Measurements from ENCODE around the gene SLC44A3. TPM values are rescaled to one million over a fixed set of nuclear protein-coding genes. Genes with fewer than 3 reads are reported as not detected.

Gene SLC44A3
- polyA plus RNA-seq, 3 donors = not detected

GRCh38 chr1:94892604-94893254 lies 72.6 kb downstream of the SLC44A3 start:
- Histone ChIP-seq H3K9me3 (replicated peaks in 1 of 2; ENCODE audit: control insufficient read depth in 1 of 2, insufficient read depth in 1 of 2, low read length in 2 of 2) (no peaks in the 10 kb centered on the region), H3K9ac (ENCODE audit: insufficient read depth, low read length, poor library complexity, severe bottlenecking) (no peak overlapping the region), H3K27me3 (ENCODE audit: control insufficient read depth in 2 of 2, insufficient read depth in 2 of 2, low read length in 2 of 2) (no peaks in the 10 kb centered on the region), H3K36me3 (replicated peaks in 1 of 2; ENCODE audit: control insufficient read depth in 1 of 2, insufficient read depth in 2 of 2, low read length in 2 of 2) (no peaks in the 10 kb centered on the region), H3K4me1 (ENCODE audit: control insufficient read depth in 1 of 2, insufficient read depth in 2 of 2, low read length in 2 of 2) (no peaks in the 10 kb centered on the region), H3K4me3 (replicated peaks in 1 of 3; ENCODE audit: low read depth in 2 of 3, low read length in 3 of 3) (no peak overlapping the region), H2AFZ (ENCODE audit: insufficient read depth, low read depth, low read length, poor library complexity, severe bottlenecking) (no peak overlapping the region), H3K27ac (ENCODE audit: low read depth in 1 of 2, low read length in 2 of 2) (no peak overlapping the region), H4K20me1 (ENCODE audit: insufficient read depth, low read length) (no peaks in the 10 kb centered on the region), H3K4me2 (replicated peaks; ENCODE audit: extremely low read depth, low read length, poor library complexity, severe bottlenecking) (no peak overlapping the region), H3K79me2 (ENCODE audit: insufficient read depth, low read length) (no peaks in the 10 kb centered on the region)
- Mint-ChIP-seq H3K4me1 (no peaks in the 10 kb centered on the region), H3K9me3 (no peaks in the 10 kb centered on the region), H3K4me3 (no peak overlapping the region), H3K27me3 (ENCODE audit: low read depth in 3 of 3) (peaks cover 2 to 7% (median 3%) of the 10 kb centered on the region in 3 donors), H3K27ac (no peak overlapping the region), H3K36me3 (no peaks in the 10 kb centered on the region)
- 100% methylated on average over 1 of the region's 4 CpGs for WGBS (ENCODE audit: insufficient coverage)
- TF ChIP-seq CTCF (IDR thresholded peaks at IDR 0.05) = no peak
- DNase-seq = no peak
- intact Hi-C loops (cut with micrococcal nuclease) = no loop called here

GRCh38 chr1:94894630-94895029 lies 74.5 kb downstream of the SLC44A3 start:
- no peaks in the 10 kb centered on the region for H3K79me2 ChIP-seq (ENCODE audit: insufficient read depth, low read length)
- intact Hi-C loops (cut with micrococcal nuclease) = no loop called here

More at GRCh38 chr1:94894630-94895029, 74.5 kb downstream of the SLC44A3 start:
- no peaks in the 10 kb centered on the region for H4K20me1 ChIP-seq (ENCODE audit: insufficient read depth, low read length)
- no peak overlapping the region for H3K4me3 ChIP-seq (replicated peaks in 1 of 3; ENCODE audit: low read depth in 2 of 3, low read length in 3 of 3)
- no peak overlapping the region for H3K27ac Mint-ChIP-seq
- H3K4me3 Mint-ChIP-seq = no peak overlapping the region
- H3K4me1 ChIP-seq (ENCODE audit: control insufficient read depth in 1 of 2, insufficient read depth in 2 of 2, low read length in 2 of 2) = no peaks in the 10 kb centered on the region
- 83% methylated on average over 1 of the region's 4 CpGs for WGBS (ENCODE audit: insufficient coverage)
- H2AFZ ChIP-seq (ENCODE audit: insufficient read depth, low read depth, low read length, poor library complexity, severe bottlenecking) = no peak overlapping the region
- H3K9ac ChIP-seq (ENCODE audit: insufficient read depth, low read length, poor library complexity, severe bottlenecking) = no peak overlapping the region
- H3K36me3 Mint-ChIP-seq = no peaks in the 10 kb centered on the region
- peaks cover 2 to 7% (median 3%) of the 10 kb centered on the region in 3 donors for H3K27me3 Mint-ChIP-seq (ENCODE audit: low read depth in 3 of 3)
- H3K4me1 Mint-ChIP-seq = no peaks in the 10 kb centered on the region
- H3K9me3 ChIP-seq (replicated peaks in 1 of 2; ENCODE audit: control insufficient read depth in 1 of 2, insufficient read depth in 1 of 2, low read length in 2 of 2) = no peaks in the 10 kb centered on the region
- H3K9me3 Mint-ChIP-seq = no peaks in the 10 kb centered on the region
- no peaks in the 10 kb centered on the region for H3K36me3 ChIP-seq (replicated peaks in 1 of 2; ENCODE audit: control insufficient read depth in 1 of 2, insufficient read depth in 2 of 2, low read length in 2 of 2)
- TF ChIP-seq CTCF (IDR thresholded peaks at IDR 0.05) = no peak
- no peaks in the 10 kb centered on the region for H3K27me3 ChIP-seq (ENCODE audit: control insufficient read depth in 2 of 2, insufficient read depth in 2 of 2, low read length in 2 of 2)
- no peak overlapping the region for H3K27ac ChIP-seq (ENCODE audit: low read depth in 1 of 2, low read length in 2 of 2)
- H3K4me2 ChIP-seq (replicated peaks; ENCODE audit: extremely low read depth, low read length, poor library complexity, severe bottlenecking) = no peak overlapping the region
- DNase-seq = no peak
